Rectal smooth muscle tissue (tissue), 1 donor: ENCODE results near the gene CNTNAP5.

Experiments used
- H3K27ac ChIP-seq: one replicate; pipeline ENCODE4 v1.7.0; 2013; ENCODE audit warnings: low read depth, low read length, inconsistent platforms
- H3K27me3 ChIP-seq: one replicate; pipeline ENCODE4 v1.7.0; 2013; ENCODE audit warnings: low read length; ENCODE audit not compliant: control insufficient read depth, insufficient read depth
- H3K36me3 ChIP-seq: one replicate; pipeline ENCODE4 v1.7.0; 2013; ENCODE audit warnings: low read length; ENCODE audit not compliant: control insufficient read depth, insufficient read depth
- H3K4me1 ChIP-seq: one replicate; pipeline ENCODE4 v1.7.0; 2013; ENCODE audit warnings: low read length; ENCODE audit not compliant: control insufficient read depth, insufficient read depth
- H3K4me3 ChIP-seq: one replicate; pipeline ENCODE4 v1.7.0; 2013; ENCODE audit warnings: low read length
- H3K9ac ChIP-seq: one replicate; pipeline ENCODE4 v1.7.0; 2013; ENCODE audit warnings: low read length

CNTNAP5 gene

GRCh38 chr2:124131276-124131675, 106.2 kb downstream of the CNTNAP5 start:
- no peak overlapping the region for H3K4me3 ChIP-seq
- H3K27me3 ChIP-seq, result no peaks in the 10 kb centered on the region
- H3K36me3 ChIP-seq, result no peaks in the 10 kb centered on the region
- no peaks in the 10 kb centered on the region for H3K4me1 ChIP-seq
- H3K27ac ChIP-seq, result no peak overlapping the region
- H3K9ac ChIP-seq, result no peak overlapping the region

- Histone ChIP-seq H3K4me3 (no peak overlapping the region), H3K27me3 (no peaks in the 10 kb centered on the region), H3K4me1 (no peaks in the 10 kb centered on the region), H3K9ac (no peak overlapping the region), H3K27ac (no peak overlapping the region), H3K36me3 (no peaks in the 10 kb centered on the region)
Observed at GRCh38 chr2:124136110-124136509, 111.0 kb downstream of the CNTNAP5 start.

GRCh38 chr2:124138076-124138475, 113.0 kb downstream of the CNTNAP5 start:
- Histone ChIP-seq H3K4me3 (no peak overlapping the region), H3K9ac (no peak overlapping the region), H3K27ac (no peak overlapping the region), H3K27me3 (no peaks in the 10 kb centered on the region), H3K36me3 (no peaks in the 10 kb centered on the region), H3K4me1 (no peaks in the 10 kb centered on the region)

- H3K36me3 ChIP-seq, result no peaks in the 10 kb centered on the region
- H3K27me3 ChIP-seq, result no peaks in the 10 kb centered on the region
- H3K4me3 ChIP-seq, result no peak overlapping the region
- H3K27ac ChIP-seq, result no peak overlapping the region
- H3K4me1 ChIP-seq, result no peaks in the 10 kb centered on the region
- no peak overlapping the region for H3K9ac ChIP-seq
Observed at GRCh38 chr2:124145982-124146381, 120.9 kb downstream of the CNTNAP5 start.

- Histone ChIP-seq H3K9ac (no peak overlapping the region), H3K36me3 (no peaks in the 10 kb centered on the region), H3K27me3 (no peaks in the 10 kb centered on the region), H3K27ac (no peak overlapping the region), H3K4me1 (no peaks in the 10 kb centered on the region), H3K4me3 (no peak overlapping the region)
Observed at GRCh38 chr2:124147552-124147951, 122.5 kb downstream of the CNTNAP5 start.

GRCh38 chr2:124149571-124149970, 124.5 kb downstream of the CNTNAP5 start:
- no peaks in the 10 kb centered on the region for H3K27me3 ChIP-seq
- H3K4me1 ChIP-seq, result no peaks in the 10 kb centered on the region
- no peak overlapping the region for H3K27ac ChIP-seq
- H3K36me3 ChIP-seq, result no peaks in the 10 kb centered on the region
- no peak overlapping the region for H3K4me3 ChIP-seq
- H3K9ac ChIP-seq, result no peak overlapping the region

GRCh38 chr2:124151691-124152090, 126.6 kb downstream of the CNTNAP5 start:
- Histone ChIP-seq H3K9ac (no peak overlapping the region), H3K4me3 (no peak overlapping the region), H3K4me1 (no peaks in the 10 kb centered on the region), H3K27ac (no peak overlapping the region), H3K27me3 (no peaks in the 10 kb centered on the region), H3K36me3 (no peaks in the 10 kb centered on the region)

GRCh38 chr2:124153713-124154112, 128.6 kb downstream of the CNTNAP5 start:
- no peaks in the 10 kb centered on the region for H3K27me3 ChIP-seq
- no peak overlapping the region for H3K27ac ChIP-seq
- no peaks in the 10 kb centered on the region for H3K36me3 ChIP-seq
- H3K9ac ChIP-seq, result no peak overlapping the region
- H3K4me1 ChIP-seq, result no peaks in the 10 kb centered on the region
- no peak overlapping the region for H3K4me3 ChIP-seq

- H3K36me3 ChIP-seq, result no peaks in the 10 kb centered on the region
- no peak overlapping the region for H3K4me3 ChIP-seq
- no peak overlapping the region for H3K9ac ChIP-seq
- no peaks in the 10 kb centered on the region for H3K27me3 ChIP-seq
- H3K27ac ChIP-seq, result no peak overlapping the region
- H3K4me1 ChIP-seq, result no peaks in the 10 kb centered on the region
Observed at GRCh38 chr2:124159166-124159565, 134.1 kb downstream of the CNTNAP5 start.

GRCh38 chr2:124161542-124161941, 136.5 kb downstream of the CNTNAP5 start:
- no peaks in the 10 kb centered on the region for H3K27me3 ChIP-seq
- H3K4me3 ChIP-seq, result no peak overlapping the region
- no peaks in the 10 kb centered on the region for H3K36me3 ChIP-seq
- no peak overlapping the region for H3K9ac ChIP-seq
- no peaks in the 10 kb centered on the region for H3K4me1 ChIP-seq
- H3K27ac ChIP-seq, result no peak overlapping the region

GRCh38 chr2:124162256-124162655, 137.2 kb downstream of the CNTNAP5 start:
- Histone ChIP-seq H3K4me1 (no peaks in the 10 kb centered on the region), H3K27ac (no peak overlapping the region), H3K4me3 (no peak overlapping the region), H3K36me3 (no peaks in the 10 kb centered on the region), H3K27me3 (no peaks in the 10 kb centered on the region), H3K9ac (no peak overlapping the region)

GRCh38 chr2:124163840-124164239, 138.8 kb downstream of the CNTNAP5 start:
- Histone ChIP-seq H3K9ac (no peak overlapping the region), H3K27ac (no peak overlapping the region), H3K27me3 (no peaks in the 10 kb centered on the region), H3K36me3 (no peaks in the 10 kb centered on the region), H3K4me3 (no peak overlapping the region), H3K4me1 (no peaks in the 10 kb centered on the region)

- Histone ChIP-seq H3K27me3 (no peaks in the 10 kb centered on the region), H3K9ac (no peak overlapping the region), H3K4me3 (no peak overlapping the region), H3K4me1 (no peaks in the 10 kb centered on the region), H3K36me3 (no peaks in the 10 kb centered on the region), H3K27ac (no peak overlapping the region)
Observed at GRCh38 chr2:124165698-124166097, 140.6 kb downstream of the CNTNAP5 start.
